Activated CD8-positive, alpha-beta T cell treated with anti-CD3 and anti-CD28 coated beads for 36 hours (primary cell): Measurements from ENCODE around the gene TCTN1. TPM values are rescaled to one million over a fixed set of nuclear protein-coding genes. Genes with fewer than 3 reads are reported as not detected.
"Not testable (repeated sequence)": the region's sequence is repeated elsewhere in the genome, so short reads cannot be mapped to it uniquely, and the experiment has no call there.

Source experiments
- ATAC-seq: fragments of 200-7000 bp; cut with Tn5 transposase; one replicate; pipeline ENCODE4 v1.10.0; 2021; ENCODE audit warnings: mild to moderate bottlenecking, moderate library complexity
- CTCF ChIA-PET: fragments of 350-600 bp; sonication (Branson Sonifier 250); formaldehyde crosslinking; loops from one replicate; lab custom pipeline; 2021; ENCODE audit warnings: antibody characterized with exemption; lab: Charles Lee
- POLR2A ChIA-PET: fragments of 350-600 bp; sonication (Branson Sonifier 250); formaldehyde crosslinking; loops from one replicate; lab custom pipeline; 2021; ENCODE audit warnings: antibody characterized with exemption; lab: Charles Lee
- DNase-seq: peaks from one replicate; pipeline ENCODE4 v3.0.0-alpha.2; 2020
- H3K27ac Mint-ChIP-seq: one replicate; pipeline ENCODE4 v1.8.0; 2021; ENCODE audit warnings: mild to moderate bottlenecking, mixed read lengths
- H3K27me3 Mint-ChIP-seq: one replicate; pipeline ENCODE4 v1.8.0; 2021; ENCODE audit warnings: mixed read lengths
- H3K36me3 Mint-ChIP-seq: one replicate; pipeline ENCODE4 v1.8.0; 2021; ENCODE audit warnings: low read depth, mixed read lengths
- H3K4me1 Mint-ChIP-seq: one replicate; pipeline ENCODE4 v1.8.0; 2021; ENCODE audit warnings: low read depth, mixed read lengths
- H3K4me3 Mint-ChIP-seq: one replicate; pipeline ENCODE4 v1.8.0; 2021; ENCODE audit warnings: mild to moderate bottlenecking, moderate library complexity, mixed read lengths
- H3K9me3 Mint-ChIP-seq: one replicate; pipeline ENCODE4 v1.8.0; 2021; ENCODE audit warnings: mixed read lengths
- CTCF ChIP-seq: fragments of 200-600 bp; IDR thresholded peaks from one replicate; pipeline ENCODE4 v1.8.0; 2022; ENCODE audit warnings: antibody characterized with exemption, mild to moderate bottlenecking
- intact Hi-C: fragments of 100-400 bp; cut with micrococcal nuclease; formaldehyde crosslinking; loops from one replicate; pipeline ENCODE4 v1.10.0; 2022
- total RNA-seq, 2 experiments: library from RNA; stranded (reverse); gene quantifications; one replicate each; pipeline ENCODE4 v1.2.3, GENCODE V29; 2021

Gene TCTN1
- total RNA-seq, 2 experiments from 2014 or later, result 7.9 to 8.6 TPM

GRCh38 chr12:110590059-110590458 lies 23.9 kb upstream of the TCTN1 start:
- peaks cover 21% of the 10 kb centered on the region for H3K4me1 Mint-ChIP-seq

GRCh38 chr12:110590806-110591326 lies 23.1 kb upstream of the TCTN1 start:
- Mint-ChIP-seq H3K4me1 (peaks cover 12% of the 10 kb centered on the region), H3K36me3 (no peaks in the 10 kb centered on the region), H3K27ac (peak overlapping the region; percentile 66), H3K27me3 (no peaks in the 10 kb centered on the region), H3K9me3 (no peaks in the 10 kb centered on the region), H3K4me3 (no peak overlapping the region)
- intact Hi-C loops, result no loop called here
- TF ChIP-seq CTCF, result no peak
- CTCF ChIA-PET, result interaction anchor here (0.9 to 7.2 kb wide), 7 partner anchors 12 to 297 kb away, joined by 3 to 61 read pairs (median 6); partner anchors contain the start of genes ARPC3 and FAM216A
- no peak for DNase-seq
- POLR2A ChIA-PET, result interaction anchor here (0.6 to 1.4 kb wide), 7 partner anchors 12 to 543 kb away, joined by 3 to 6 read pairs (median 4); partner anchors contain the start of genes FAM216A, GPN3, RAD9B and VPS29
- ATAC-seq, result peak; percentile 79

More at GRCh38 chr12:110590059-110590458, 23.9 kb upstream of the TCTN1 start:
- Mint-ChIP-seq H3K9me3 (no peaks in the 10 kb centered on the region), H3K36me3 (no peaks in the 10 kb centered on the region), H3K27me3 (no peaks in the 10 kb centered on the region), H3K4me3 (no peak overlapping the region), H3K27ac (peak overlapping the region; percentile 53)
- CTCF ChIA-PET, result interaction anchor here (1.3 to 7.2 kb wide), 6 partner anchors 13 to 298 kb away, joined by 3 to 61 read pairs (median 6); partner anchors contain the start of genes ARPC3 and FAM216A
- intact Hi-C loops, result no loop called here
- POLR2A ChIA-PET, result interaction anchor here (0.6 to 1.4 kb wide), 3 partner anchors 15 to 122 kb away, joined by 3 to 5 read pairs (median 4); partner anchors contain the start of genes FAM216A and GPN3
- TF ChIP-seq CTCF, result no peak
- DNase-seq, result no peak
- no peak for ATAC-seq

GRCh38 chr12:110591451-110592051 lies 22.4 kb upstream of the TCTN1 start:
- ChIA-PET POLR2A (interaction anchor here (0.6 to 1.3 kb wide), 6 partner anchors 12 to 544 kb away, joined by 3 to 6 read pairs (median 4); partner anchors contain the start of genes FAM216A, GPN3, RAD9B and VPS29), CTCF (interaction anchor here (0.6 to 7.2 kb wide), 8 partner anchors 11 to 141 kb away, joined by 3 to 61 read pairs (median 4); partner anchors contain the start of genes ARPC3 and FAM216A)
- DNase-seq, result no peak
- Mint-ChIP-seq H3K36me3 (no peaks in the 10 kb centered on the region), H3K4me1 (peaks cover 10% of the 10 kb centered on the region), H3K4me3 (no peak overlapping the region), H3K9me3 (no peaks in the 10 kb centered on the region), H3K27ac (peak overlapping the region; percentile 40), H3K27me3 (no peaks in the 10 kb centered on the region)
- no peak for TF ChIP-seq CTCF
- no peak for ATAC-seq
- intact Hi-C loops, result no loop called here

GRCh38 chr12:110592078-110592477 lies 21.9 kb upstream of the TCTN1 start:
- no peak for TF ChIP-seq CTCF
- POLR2A ChIA-PET, result interaction anchor here (1.3 kb wide), 1 partner anchor 13 kb away, joined by 4 read pairs; no protein-coding TSS in a partner anchor
- H3K4me1 Mint-ChIP-seq, result peaks cover 10% of the 10 kb centered on the region
- no peak overlapping the region for H3K4me3 Mint-ChIP-seq
- ATAC-seq (no peak), DNase-seq (no peak)
- H3K9me3 Mint-ChIP-seq, result no peaks in the 10 kb centered on the region
- no peaks in the 10 kb centered on the region for H3K27me3 Mint-ChIP-seq
- CTCF ChIA-PET, result interaction anchor here (0.7 to 7.2 kb wide), 5 partner anchors 10 to 296 kb away, joined by 3 to 61 read pairs (median 4); no protein-coding TSS in a partner anchor
- H3K36me3 Mint-ChIP-seq, result no peaks in the 10 kb centered on the region
- intact Hi-C loops, result no loop called here
- H3K27ac Mint-ChIP-seq, result no peak overlapping the region

GRCh38 chr12:110592919-110593318 lies 21.0 kb upstream of the TCTN1 start:
- DNase-seq, H3K27me3 Mint-ChIP-seq, H3K4me3 Mint-ChIP-seq, H3K27ac Mint-ChIP-seq, ATAC-seq, H3K9me3 Mint-ChIP-seq, intact Hi-C loops, H3K36me3 Mint-ChIP-seq: not testable (repeated sequence)
- POLR2A ChIA-PET, result interaction anchor here (1.6 kb wide), 1 partner anchor 8 kb away, joined by 5 read pairs; no protein-coding TSS in a partner anchor
- CTCF ChIA-PET, result interaction anchor here (0.9 to 7.2 kb wide), 4 partner anchors 10 to 296 kb away, joined by 3 to 61 read pairs (median 14); no protein-coding TSS in a partner anchor
- peaks cover 10% of the 10 kb centered on the region for H3K4me1 Mint-ChIP-seq
